Activated T-cell treated with anti-CD3 and anti-CD28 coated beads, Interleukin-2, amount 50 U/mL, for 72 hours (primary cell): Measurements from ENCODE around the gene OR10J5. TPM values are rescaled to one million over a fixed set of nuclear protein-coding genes. Genes with fewer than 3 reads are reported as not detected.
"Not testable (repeated sequence)": the region's sequence is repeated elsewhere in the genome, so short reads cannot be mapped to it uniquely, and the experiment has no call there.

Experiments
- ATAC-seq, 2 donors: fragments of 150-1000 bp; cut with Tn5 transposase; replicated peaks in 1 of 2; 2 replicates each; pipeline ENCODE4 v1.10.0; 2021; ENCODE audit warnings: moderate library complexity in 2 of 2, mild to moderate bottlenecking in 1 of 2
- DNase-seq, 2 donors: peaks; one replicate each; pipeline ENCODE4 v3.0.0; 2021 to 2022; ENCODE audit warnings: mixed read lengths in 1 of 2
- H3K27ac Mint-ChIP-seq: one replicate; pipeline ENCODE4 v1.8.0; 2022; ENCODE audit warnings: mild to moderate bottlenecking, moderate library complexity, mixed read lengths
- H3K27me3 Mint-ChIP-seq: one replicate; pipeline ENCODE4 v1.8.0; 2022; ENCODE audit warnings: low read depth, mixed read lengths
- H3K36me3 Mint-ChIP-seq, 2 donors: one replicate each; pipeline ENCODE4 v1.8.0; 2022; ENCODE audit warnings: mixed read lengths in 2 of 2, mild to moderate bottlenecking in 1 of 2; ENCODE audit not compliant: insufficient read depth in 2 of 2
- H3K4me1 Mint-ChIP-seq: one replicate; pipeline ENCODE4 v1.8.0; 2022; ENCODE audit warnings: low read depth, mixed read lengths
- H3K4me3 Mint-ChIP-seq, 2 donors: one replicate each; pipeline ENCODE4 v1.8.0; 2022; ENCODE audit warnings: mild to moderate bottlenecking in 2 of 2, mixed read lengths in 2 of 2, moderate library complexity in 2 of 2
- H3K9me3 Mint-ChIP-seq, 2 donors: one replicate each; pipeline ENCODE4 v1.8.0; 2022; ENCODE audit warnings: mixed read lengths in 2 of 2
- total RNA-seq, 2 donors: library from RNA; stranded (reverse); gene quantifications; one replicate each; pipeline ENCODE4 v1.2.3, GENCODE V29; 2022

Gene OR10J5
- total RNA-seq, 2 donors from 2014 or later: not detected

DNA sequence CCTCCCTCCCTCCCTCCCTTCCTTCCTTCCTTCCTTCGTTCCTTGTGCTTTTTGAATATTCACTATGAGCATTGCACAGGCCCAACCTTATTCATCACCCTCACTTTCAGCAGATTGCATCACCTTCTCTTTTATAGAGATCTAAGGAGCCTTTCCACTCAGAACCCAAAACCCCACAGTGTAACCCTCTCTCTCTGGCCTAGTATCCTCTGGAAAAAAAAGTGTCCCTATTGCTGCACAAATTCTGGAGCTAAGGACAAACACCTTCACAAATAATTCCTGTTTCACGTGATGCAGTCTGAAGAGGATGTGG, 25.6 kb downstream of the OR10J5 start:
- Mint-ChIP-seq H3K4me3 (no peak overlapping the region), H3K36me3 (peaks cover 2 to 3% of the 10 kb centered on the region in 2 donors), H3K27me3 (peaks cover 6% of the 10 kb centered on the region), H3K9me3 (peaks cover 9 to 11% of the 10 kb centered on the region in 2 donors), H3K4me1 (no peaks in the 10 kb centered on the region), H3K27ac (no peak overlapping the region)
- DNase-seq (no peak), ATAC-seq (no peak)

DNA sequence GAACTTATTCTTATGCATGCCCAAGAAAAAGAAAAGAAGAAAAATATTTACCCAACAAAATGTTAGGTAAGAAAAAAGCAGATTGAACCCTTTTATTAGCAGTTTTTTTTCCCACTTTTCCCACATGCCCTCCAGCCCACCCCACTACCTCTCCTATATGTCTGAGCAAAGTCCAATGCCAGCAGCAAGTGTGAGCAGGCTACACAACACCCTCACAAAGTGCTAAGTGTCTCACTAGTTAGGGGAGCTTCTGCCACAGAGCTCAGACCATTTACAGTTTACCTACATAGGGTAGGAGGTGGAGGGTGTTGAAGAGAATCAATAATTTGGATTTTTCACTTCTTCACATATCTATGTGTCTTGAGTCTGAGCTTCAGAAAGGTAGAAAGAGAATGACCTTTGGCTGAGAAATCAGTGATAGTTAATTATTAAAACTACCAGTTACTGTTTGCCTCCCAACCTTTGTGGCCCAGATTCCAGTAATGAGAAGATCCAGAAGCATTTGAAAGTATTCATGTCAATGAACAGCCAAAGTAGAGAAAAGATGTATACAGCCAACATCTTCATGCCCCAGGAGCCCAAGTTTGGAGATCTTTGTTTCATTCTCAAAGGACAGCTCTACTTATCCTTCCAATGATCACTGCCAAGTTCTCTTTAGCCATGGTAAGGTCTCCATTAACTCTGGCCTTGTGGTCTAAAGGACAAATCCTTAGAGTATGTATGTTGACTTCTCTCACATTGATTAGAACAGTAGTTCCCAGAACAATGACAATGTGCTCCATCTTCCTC, 26.2 kb downstream of the OR10J5 start:
- peaks cover 2 to 3% of the 10 kb centered on the region in 2 donors for H3K36me3 Mint-ChIP-seq
- H3K4me1 Mint-ChIP-seq: no peaks in the 10 kb centered on the region
- no peak overlapping the region for H3K27ac Mint-ChIP-seq
- ATAC-seq (no peak), DNase-seq (no peak)
- H3K27me3 Mint-ChIP-seq: peaks cover 6% of the 10 kb centered on the region
- no peak overlapping the region for H3K4me3 Mint-ChIP-seq
- H3K9me3 Mint-ChIP-seq: peaks cover 9 to 11% of the 10 kb centered on the region in 2 donors

DNA sequence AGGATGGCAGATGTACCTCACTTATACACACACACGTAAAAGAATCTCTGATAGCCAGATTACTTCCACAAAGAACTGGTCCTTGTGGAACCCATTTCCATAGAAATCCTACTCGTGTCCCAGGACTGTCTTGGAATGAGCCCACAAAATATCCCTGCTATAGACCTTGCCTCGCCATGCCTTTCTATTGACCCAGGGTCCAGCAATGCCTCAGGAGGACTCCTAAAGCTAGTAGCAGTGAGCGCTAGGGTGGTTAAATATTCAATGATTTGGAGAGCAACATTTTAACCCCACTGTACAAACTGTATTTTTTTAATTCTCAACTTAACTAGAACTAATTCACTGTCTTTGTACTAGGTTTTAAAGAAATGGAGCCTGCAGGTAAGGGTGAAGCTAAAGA, 26.9 kb downstream of the OR10J5 start:
- Mint-ChIP-seq H3K36me3 (peaks cover 2 to 3% of the 10 kb centered on the region in 2 donors), H3K9me3 (peaks cover 9 to 11% of the 10 kb centered on the region in 2 donors), H3K4me1 (no peaks in the 10 kb centered on the region), H3K27ac (no peak overlapping the region), H3K27me3 (peaks cover 6% of the 10 kb centered on the region), H3K4me3 (no peak overlapping the region)
- DNase-seq (no peak), ATAC-seq (no peak)

DNA sequence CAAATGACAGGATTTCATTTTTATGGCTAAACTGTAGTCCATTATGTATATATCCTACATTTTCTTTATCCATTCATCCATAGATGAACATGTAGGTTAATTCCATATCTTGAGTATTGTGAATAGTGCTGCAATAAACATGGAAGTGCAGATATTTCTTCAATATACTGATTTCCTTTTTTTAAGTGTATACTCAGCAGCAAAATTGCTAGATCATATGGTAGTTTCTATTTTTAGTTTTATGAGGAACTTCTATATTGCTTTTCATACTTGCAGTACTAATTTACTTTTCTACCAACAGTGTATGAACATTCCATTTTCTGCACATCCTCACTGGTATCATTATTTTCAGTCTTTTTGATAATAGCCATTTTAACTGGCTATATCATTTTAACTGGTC, 30.1 kb downstream of the OR10J5 start:
- H3K9me3 Mint-ChIP-seq: peaks cover 9 to 11% of the 10 kb centered on the region in 2 donors
- H3K27ac Mint-ChIP-seq: no peak overlapping the region
- H3K36me3 Mint-ChIP-seq: peaks cover 2 to 6% of the 10 kb centered on the region in 2 donors
- ATAC-seq (no peak), DNase-seq (no peak)
- no peak overlapping the region for H3K4me3 Mint-ChIP-seq
- H3K4me1 Mint-ChIP-seq: no peaks in the 10 kb centered on the region
- peaks cover 7% of the 10 kb centered on the region for H3K27me3 Mint-ChIP-seq

DNA sequence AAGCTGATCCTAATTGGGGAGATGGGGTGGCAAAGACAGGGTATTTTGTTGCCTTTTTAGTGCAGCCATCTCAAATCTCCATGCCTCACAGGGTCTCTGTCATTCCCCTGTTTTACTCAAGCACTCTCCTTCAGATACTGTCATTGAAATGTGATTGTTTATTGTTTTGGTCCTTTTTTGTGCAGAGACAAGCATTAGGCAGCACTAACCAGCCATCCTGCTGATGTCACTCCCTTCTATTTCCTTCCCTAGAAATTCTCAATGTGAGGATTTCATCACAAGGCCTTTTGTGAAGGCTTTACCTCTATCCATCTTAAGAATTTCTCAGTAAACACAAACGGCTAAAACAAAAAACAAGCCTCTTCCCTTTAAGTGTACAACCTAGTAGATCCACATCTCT, 34.7 kb downstream of the OR10J5 start:
- Mint-ChIP-seq H3K27ac (no peak overlapping the region), H3K27me3 (peaks cover 7% of the 10 kb centered on the region), H3K9me3 (peaks cover 5 to 10% of the 10 kb centered on the region in 2 donors), H3K36me3 (peaks cover 0 to 6% of the 10 kb centered on the region in 2 donors), H3K4me1 (no peaks in the 10 kb centered on the region), H3K4me3 (no peak overlapping the region)
- ATAC-seq (no peak), DNase-seq (no peak)

DNA sequence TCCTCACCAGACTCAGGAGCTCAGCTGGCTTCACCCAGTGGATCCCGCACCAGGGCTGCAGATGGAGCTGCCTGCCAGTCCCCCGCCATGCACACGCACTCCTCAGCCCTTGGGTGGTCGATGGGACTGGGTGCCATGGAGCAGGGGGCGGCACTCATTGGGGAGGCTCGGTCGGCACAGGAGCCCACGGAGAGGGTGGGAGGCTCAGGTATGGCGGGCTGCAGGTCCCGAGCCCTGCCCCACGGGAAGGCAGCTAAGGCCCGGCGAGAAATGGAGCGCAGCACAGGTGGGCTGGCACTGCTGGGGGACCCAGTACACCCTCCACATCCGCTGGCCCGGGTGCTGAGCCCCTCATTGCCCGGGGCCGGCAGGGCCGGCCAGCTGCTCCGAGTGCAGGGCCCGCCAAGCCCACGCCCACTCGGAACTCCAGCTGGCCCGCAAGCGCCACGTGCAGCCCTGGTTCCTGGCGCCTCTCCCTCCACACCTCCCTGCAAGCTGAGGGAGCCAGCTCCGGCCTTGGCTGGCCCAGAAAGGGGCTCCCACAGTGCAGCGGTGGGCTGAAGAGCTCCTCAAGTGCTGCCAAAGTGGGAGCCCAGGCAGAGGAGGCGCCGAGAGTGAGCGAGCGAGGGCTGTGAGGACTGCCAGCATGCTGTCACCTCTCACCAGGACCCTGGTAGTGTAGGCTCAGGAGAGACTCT, 41.1 kb downstream of the OR10J5 start:
- not testable (repeated sequence) for H3K36me3 Mint-ChIP-seq, H3K4me3 Mint-ChIP-seq, H3K27me3 Mint-ChIP-seq, H3K27ac Mint-ChIP-seq, DNase-seq, H3K4me1 Mint-ChIP-seq, H3K9me3 Mint-ChIP-seq, ATAC-seq

DNA sequence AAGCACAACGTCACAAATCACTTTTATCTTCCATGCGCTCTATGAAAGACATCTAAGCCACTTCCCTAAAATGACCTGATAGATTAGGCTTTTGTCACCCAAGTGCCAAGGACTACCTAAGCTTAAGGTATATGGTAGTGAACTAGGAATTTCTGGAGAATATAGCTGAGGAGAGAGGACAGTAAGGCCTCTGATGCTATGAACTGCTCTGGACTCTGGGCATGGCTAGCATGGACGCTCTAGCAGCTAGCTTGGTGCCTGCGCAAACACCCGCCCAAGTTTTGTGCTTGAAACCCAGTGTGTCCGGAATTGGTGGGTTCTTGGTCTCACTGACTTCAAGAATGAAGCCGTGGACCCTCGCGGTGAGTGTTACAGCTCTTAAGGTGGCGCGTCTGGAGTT, 42.5 kb downstream of the OR10J5 start:
- no peak for ATAC-seq
- H3K36me3 Mint-ChIP-seq: no peaks in the 10 kb centered on the region
- no peaks in the 10 kb centered on the region for H3K4me1 Mint-ChIP-seq
- H3K27me3 Mint-ChIP-seq: no peaks in the 10 kb centered on the region
- H3K27ac Mint-ChIP-seq: no peak overlapping the region
- no peak for DNase-seq
- H3K9me3 Mint-ChIP-seq: peaks cover 0 to 2% of the 10 kb centered on the region in 2 donors
- H3K4me3 Mint-ChIP-seq: no peak overlapping the region

DNA sequence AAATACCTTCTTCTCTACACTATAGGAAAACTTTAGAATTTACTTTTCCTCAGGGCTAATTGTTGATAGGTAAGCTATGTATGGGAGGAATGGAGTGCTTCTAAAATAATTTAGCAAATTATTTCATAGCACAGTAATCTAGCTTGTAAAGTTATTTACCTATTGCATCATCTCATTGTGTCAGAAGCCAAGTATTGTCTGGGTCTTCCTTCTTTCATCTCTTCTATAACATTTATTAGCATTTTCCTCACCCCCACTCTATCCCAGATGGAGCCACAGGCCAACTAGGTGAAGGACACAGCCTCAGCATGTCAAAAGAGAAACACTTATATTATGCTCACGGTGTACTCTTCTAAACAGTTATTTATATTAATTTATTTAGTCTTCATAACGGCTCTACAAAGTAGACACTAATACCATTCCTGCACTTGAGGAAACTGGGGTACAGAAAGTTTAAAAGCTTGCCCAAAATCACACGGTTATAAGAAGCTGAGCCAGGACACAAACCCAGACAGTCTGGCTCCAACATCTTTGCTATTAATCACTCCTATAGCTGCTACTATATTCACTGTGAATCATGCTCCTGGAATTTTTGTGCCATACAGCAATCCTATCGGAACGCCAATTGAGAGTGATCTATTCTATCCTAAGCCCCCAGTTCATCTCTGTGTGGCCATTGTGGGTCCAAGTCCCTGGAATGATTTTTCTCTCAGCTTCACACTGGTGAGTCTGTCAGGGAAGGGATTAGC, 43.1 kb downstream of the OR10J5 start:
- no peak overlapping the region for H3K27ac Mint-ChIP-seq
- H3K36me3 Mint-ChIP-seq: no peaks in the 10 kb centered on the region
- no peak for DNase-seq
- H3K27me3 Mint-ChIP-seq: no peaks in the 10 kb centered on the region
- no peaks in the 10 kb centered on the region for H3K4me1 Mint-ChIP-seq
- peaks cover 0 to 2% of the 10 kb centered on the region in 2 donors for H3K9me3 Mint-ChIP-seq
- no peak overlapping the region for H3K4me3 Mint-ChIP-seq
- no peak for ATAC-seq

Other genes starting within 250 kb of the OR10J5 start
- gene FCER1A, start 233.7 kb downstream of the OR10J5 start, total RNA-seq: not detected
- gene OR10J4, start 103.8 kb downstream of the OR10J5 start, total RNA-seq: not detected
- not detected for gene OR10J1, start 96.3 kb downstream of the OR10J5 start, total RNA-seq
- gene APCS, start 51.8 kb upstream of the OR10J5 start, total RNA-seq: not detected
- not detected for gene CRP, start 178.6 kb upstream of the OR10J5 start, total RNA-seq
- 10 to 100 TPM; 11.5 to 14.2 TPM for gene DUSP23, start 245.0 kb upstream of the OR10J5 start, total RNA-seq